Suprapubic skin (tissue), 4 donors: ENCODE data around the gene BOK. TPM values are rescaled to one million over a fixed set of nuclear protein-coding genes. Genes with fewer than 3 reads are reported as not detected.
"Not testable (repeated sequence)": the region's sequence is repeated elsewhere in the genome, so short reads cannot be mapped to it uniquely, and the experiment has no call there.

Experiments used
- DNase-seq, 2 donors: peaks; one replicate each; pipeline ENCODE4 v3.0.0-alpha.2; 2019; ENCODE audit warnings: low spot score in 2 of 2
- H3K27ac ChIP-seq: fragments of 200-600 bp; sonication (generic); one replicate; pipeline ENCODE4 v1.5.1; 2019
- H3K27me3 ChIP-seq: fragments of 200-600 bp; sonication (generic); one replicate; pipeline ENCODE4 v1.5.1; 2019
- H3K36me3 ChIP-seq: fragments of 200-600 bp; sonication (generic); one replicate; pipeline ENCODE4 v1.5.1; 2019
- H3K4me1 ChIP-seq: fragments of 200-600 bp; sonication (generic); one replicate; pipeline ENCODE4 v1.5.1; 2019
- H3K4me3 ChIP-seq: fragments of 200-600 bp; sonication (generic); one replicate; pipeline ENCODE4 v1.5.1; 2019; ENCODE audit warnings: mild to moderate bottlenecking
- H3K9me3 ChIP-seq: fragments of 200-600 bp; sonication (generic); one replicate; pipeline ENCODE4 v1.5.1; 2019
- EP300 ChIP-seq: sonication (generic); formaldehyde crosslinking; IDR thresholded peaks from one replicate; pipeline ENCODE4 v1.6.1; 2017; ENCODE audit warnings: antibody characterized with exemption
- POLR2A ChIP-seq, 2 donors: fragments of 450-650 bp; IDR thresholded peaks; one replicate each; pipeline ENCODE4 v1.6.1; 2017; ENCODE audit warnings: antibody characterized with exemption in 2 of 2, mild to moderate bottlenecking in 2 of 2, moderate library complexity in 2 of 2
- POLR2AphosphoS5 ChIP-seq, 3 donors: sonication (generic); formaldehyde crosslinking; IDR thresholded peaks; one replicate each; pipeline ENCODE4 v1.6.1; 2017; ENCODE audit warnings: antibody characterized with exemption in 3 of 3
- WGBS: methylation state at CpG from one replicate; pipeline ENCODE4 v1.1.5; 2018; 5-methylcytosine and 5-hydroxymethylcytosine counted together
- total RNA-seq, 4 donors: library from RNA; depleted of rRNA; stranded (reverse); fragments of >200 nt; gene quantifications; one replicate each; pipeline ENCODE4 v1.1.0, GENCODE V29; 2016
- TF ChIP-seq, protein P1 (sequence below), 2 donors: fragments of 200-600 bp in 1 of 2; fragments of 450-650 bp in 1 of 2; sonication (generic) in 1 of 2; IDR thresholded peaks; one replicate each; pipeline ENCODE4 v1.5.1; 2016 to 2019; ENCODE audit warnings: antibody characterized with exemption in 2 of 2, mild to moderate bottlenecking in 1 of 2, moderate library complexity in 1 of 2

The BOK gene
- total RNA-seq, 4 donors from 2014 or later, result 32.4 to 61.6 (median 60.5) TPM

DNA sequence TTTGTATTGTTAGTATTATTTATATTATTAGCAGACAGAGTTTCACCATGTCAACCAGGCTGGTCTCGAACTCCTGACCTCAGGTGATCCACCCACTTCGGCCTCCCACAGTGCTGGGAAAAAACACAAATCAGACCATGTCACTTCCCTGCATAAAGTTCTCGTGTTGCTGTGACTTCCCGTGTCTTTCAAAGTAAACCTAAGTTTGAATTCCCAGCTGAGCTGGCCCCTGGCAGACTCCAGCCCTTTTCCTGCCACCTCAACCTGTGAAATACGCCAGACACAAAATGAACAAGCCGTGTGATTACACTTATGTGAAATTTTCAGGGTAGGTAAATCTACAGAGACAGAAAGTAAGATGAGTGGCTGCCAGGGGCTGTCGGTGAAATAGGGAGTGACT, 7.9 kb downstream of the BOK start:
- WGBS, result 83% methylated on average over 7 of the region's 7 CpGs
- H3K4me1 ChIP-seq, result peaks cover 36% of the 10 kb centered on the region
- no peak overlapping the region for H3K4me3 ChIP-seq
- no peaks in the 10 kb centered on the region for H3K27me3 ChIP-seq
- DNase-seq, result no peak
- peaks cover 14% of the 10 kb centered on the region for H3K36me3 ChIP-seq
- H3K9me3 ChIP-seq, result no peaks in the 10 kb centered on the region
- H3K27ac ChIP-seq, result no peak overlapping the region
- TF ChIP-seq POLR2AphosphoS5 (IDR thresholded peaks at IDR 0.05) (no peak), EP300 (no peak), POLR2A (IDR thresholded peaks at IDR 0.05) (no peak)
- TF ChIP-seq, protein P1, sequence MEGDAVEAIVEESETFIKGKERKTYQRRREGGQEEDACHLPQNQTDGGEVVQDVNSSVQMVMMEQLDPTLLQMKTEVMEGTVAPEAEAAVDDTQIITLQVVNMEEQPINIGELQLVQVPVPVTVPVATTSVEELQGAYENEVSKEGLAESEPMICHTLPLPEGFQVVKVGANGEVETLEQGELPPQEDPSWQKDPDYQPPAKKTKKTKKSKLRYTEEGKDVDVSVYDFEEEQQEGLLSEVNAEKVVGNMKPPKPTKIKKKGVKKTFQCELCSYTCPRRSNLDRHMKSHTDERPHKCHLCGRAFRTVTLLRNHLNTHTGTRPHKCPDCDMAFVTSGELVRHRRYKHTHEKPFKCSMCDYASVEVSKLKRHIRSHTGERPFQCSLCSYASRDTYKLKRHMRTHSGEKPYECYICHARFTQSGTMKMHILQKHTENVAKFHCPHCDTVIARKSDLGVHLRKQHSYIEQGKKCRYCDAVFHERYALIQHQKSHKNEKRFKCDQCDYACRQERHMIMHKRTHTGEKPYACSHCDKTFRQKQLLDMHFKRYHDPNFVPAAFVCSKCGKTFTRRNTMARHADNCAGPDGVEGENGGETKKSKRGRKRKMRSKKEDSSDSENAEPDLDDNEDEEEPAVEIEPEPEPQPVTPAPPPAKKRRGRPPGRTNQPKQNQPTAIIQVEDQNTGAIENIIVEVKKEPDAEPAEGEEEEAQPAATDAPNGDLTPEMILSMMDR (IDR thresholded peaks at IDR 0.05), result no peak

DNA sequence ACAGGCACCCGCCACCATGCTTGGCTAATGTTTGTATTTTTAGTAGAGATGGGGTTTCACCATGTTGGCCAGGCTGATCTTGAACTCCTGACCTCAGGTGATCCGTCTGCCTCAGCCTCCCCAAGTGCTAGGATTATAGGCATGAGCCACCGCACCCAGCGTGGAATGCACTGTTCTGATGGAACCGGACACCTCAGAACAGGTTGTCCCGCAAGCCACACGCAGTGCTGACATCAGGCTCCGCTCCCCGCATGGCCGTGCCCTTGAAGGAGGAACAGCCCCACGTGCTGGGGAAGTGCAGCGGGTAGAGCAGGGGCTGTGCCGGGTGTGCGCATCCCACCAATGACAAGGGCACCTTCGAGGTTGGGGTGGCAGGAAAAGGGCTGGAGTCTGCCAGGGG, 8.7 kb downstream of the BOK start:
- H3K36me3 ChIP-seq, result peaks cover 19% of the 10 kb centered on the region
- peaks cover 28% of the 10 kb centered on the region for H3K4me1 ChIP-seq
- H3K27ac ChIP-seq, H3K9me3 ChIP-seq, H3K4me3 ChIP-seq, H3K27me3 ChIP-seq: not testable (repeated sequence)
- peak in 1 of 2 donors; percentile 50 for DNase-seq
- 83% methylated on average over 1 of the region's 15 CpGs for WGBS

DNA sequence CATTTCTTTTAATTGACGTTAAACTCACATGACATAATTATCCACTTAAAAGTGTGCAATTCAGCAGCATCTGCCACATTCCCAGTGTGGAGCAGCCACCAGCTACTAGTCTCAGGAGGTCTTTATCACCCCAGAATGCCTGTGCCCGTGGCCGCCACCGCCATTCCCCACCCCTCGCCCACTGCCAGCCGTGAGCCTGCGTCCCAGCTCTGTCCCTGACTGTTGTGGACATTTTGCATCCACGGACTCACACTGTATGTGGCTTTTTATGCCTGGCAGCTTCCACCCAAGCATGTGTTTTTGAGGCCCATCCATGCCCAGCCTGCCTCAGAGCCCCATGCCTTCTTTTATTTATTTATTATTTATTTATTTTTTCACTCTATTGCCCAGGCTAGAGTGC, 9.2 kb downstream of the BOK start:
- Histone ChIP-seq H3K4me1 (peaks cover 23% of the 10 kb centered on the region), H3K27me3 (no peaks in the 10 kb centered on the region), H3K9me3 (no peaks in the 10 kb centered on the region), H3K36me3 (peaks cover 24% of the 10 kb centered on the region), H3K4me3 (no peak overlapping the region), H3K27ac (no peak overlapping the region)
- no peak for TF ChIP-seq POLR2AphosphoS5 (IDR thresholded peaks at IDR 0.05)
- TF ChIP-seq, protein P1 (IDR thresholded peaks at IDR 0.05), result no peak
- TF ChIP-seq POLR2A (IDR thresholded peaks at IDR 0.05), result no peak
- TF ChIP-seq EP300, result no peak
- WGBS, result 94% methylated on average over 8 of the region's 8 CpGs
- peak in 1 of 2 donors; percentile 42 for DNase-seq

DNA sequence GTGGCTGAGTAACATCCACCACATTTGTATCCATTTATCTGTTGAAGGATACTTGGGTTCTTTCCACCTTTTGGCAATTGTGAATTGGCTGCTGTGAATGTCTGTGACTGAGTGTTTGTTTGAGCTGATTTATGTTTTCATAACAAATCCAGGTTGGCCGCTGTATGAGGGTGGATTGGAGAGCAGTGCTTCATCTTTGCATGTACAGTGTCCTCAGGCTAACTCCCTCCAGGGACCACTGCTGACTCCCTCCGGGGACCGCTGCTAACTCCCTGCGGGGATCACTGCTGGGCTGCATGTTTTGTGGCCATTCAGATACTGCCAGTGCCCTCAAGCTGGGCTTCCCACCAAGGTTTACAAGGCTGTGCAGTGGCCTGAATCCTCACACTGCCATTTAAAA, 10.2 kb downstream of the BOK start:
- WGBS, result 79% methylated on average over 4 of the region's 4 CpGs
- no peak for TF ChIP-seq POLR2A (IDR thresholded peaks at IDR 0.05)
- peak in 1 of 2 donors; percentile 48 for DNase-seq

DNA sequence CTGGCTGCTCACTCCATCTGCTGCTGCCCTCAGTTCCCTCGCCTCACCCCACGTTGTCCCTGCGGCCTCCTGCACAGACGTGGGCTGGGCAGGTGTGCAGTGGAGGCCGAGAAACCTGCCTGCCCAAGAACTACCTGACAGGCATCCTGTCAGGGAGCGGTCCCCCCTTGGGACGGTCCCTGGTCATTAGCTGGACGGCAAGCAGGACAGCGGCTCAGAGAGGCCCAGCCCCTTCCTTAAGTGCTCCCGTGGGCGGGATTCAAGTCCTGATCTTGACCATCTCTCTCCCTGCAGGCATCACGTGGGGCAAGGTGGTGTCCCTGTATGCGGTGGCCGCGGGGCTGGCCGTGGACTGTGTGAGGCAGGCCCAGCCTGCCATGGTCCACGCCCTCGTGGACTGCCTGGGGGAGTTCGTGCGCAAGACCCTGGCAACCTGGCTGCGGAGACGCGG, 11.3 kb downstream of the BOK start:
- Histone ChIP-seq H3K4me1 (peaks cover 3% of the 10 kb centered on the region), H3K9me3 (no peaks in the 10 kb centered on the region), H3K36me3 (peaks cover 39% of the 10 kb centered on the region), H3K4me3 (no peak overlapping the region), H3K27ac (no peak overlapping the region), H3K27me3 (no peaks in the 10 kb centered on the region)
- TF ChIP-seq EP300, result no peak
- TF ChIP-seq, protein P1 (IDR thresholded peaks at IDR 0.05), result no peak
- TF ChIP-seq POLR2A (IDR thresholded peaks at IDR 0.05), result no peak
- no peak for TF ChIP-seq POLR2AphosphoS5 (IDR thresholded peaks at IDR 0.05)
- 83% methylated on average over 17 of the region's 23 CpGs for WGBS
- DNase-seq, result peak in 1 of 2 donors; percentile 40

More for the DNA sequence above, 10.2 kb downstream of the BOK start:
- no peak overlapping the region for H3K27ac ChIP-seq
- H3K4me1 ChIP-seq, result peaks cover 14% of the 10 kb centered on the region
- H3K9me3 ChIP-seq, result no peaks in the 10 kb centered on the region
- peaks cover 31% of the 10 kb centered on the region for H3K36me3 ChIP-seq
- no peak overlapping the region for H3K4me3 ChIP-seq
- no peaks in the 10 kb centered on the region for H3K27me3 ChIP-seq

DNA sequence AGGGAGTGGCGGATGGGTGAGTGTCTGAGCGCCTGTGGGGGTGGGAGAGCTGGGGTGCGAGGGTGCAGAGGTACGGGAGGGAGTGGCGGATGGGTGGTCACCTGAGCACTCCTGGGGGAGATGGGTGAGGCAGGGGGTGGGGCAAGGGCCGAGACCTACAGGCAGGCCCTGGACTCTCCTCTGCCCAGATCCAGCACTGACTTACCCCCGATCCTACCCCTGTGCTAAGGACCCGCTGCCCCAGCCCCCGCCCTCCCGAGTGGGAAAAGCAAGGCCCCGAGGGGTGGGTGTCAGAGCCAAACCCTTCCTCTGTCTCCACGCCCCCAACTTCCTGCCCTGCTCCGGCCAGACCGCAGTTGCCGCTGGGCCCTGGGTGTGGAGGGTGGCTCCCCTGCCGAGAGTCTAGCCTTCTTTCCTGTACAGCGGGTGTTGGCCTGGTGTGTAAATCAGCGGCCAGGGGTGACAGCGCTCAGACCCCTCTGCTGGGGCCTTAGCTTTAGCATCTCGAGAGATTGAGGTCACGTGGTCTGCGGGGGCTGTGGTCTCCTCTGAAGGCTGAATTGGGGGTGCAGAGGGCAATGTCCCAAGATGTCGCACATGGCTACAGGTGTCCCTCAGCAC, 12.5 kb downstream of the BOK start:
- TF ChIP-seq, protein P1 (IDR thresholded peaks at IDR 0.05), result no peak
- no peak for TF ChIP-seq POLR2AphosphoS5 (IDR thresholded peaks at IDR 0.05)
- TF ChIP-seq POLR2A (IDR thresholded peaks at IDR 0.05), result no peak
- TF ChIP-seq EP300, result no peak
- no peak overlapping the region for H3K4me3 ChIP-seq
- H3K9me3 ChIP-seq, result no peaks in the 10 kb centered on the region
- no peak overlapping the region for H3K27ac ChIP-seq
- no peaks in the 10 kb centered on the region for H3K4me1 ChIP-seq
- DNase-seq, result peak in 1 of 2 donors; percentile 59
- peaks cover 39% of the 10 kb centered on the region for H3K36me3 ChIP-seq
- 87% methylated on average over 14 of the region's 23 CpGs for WGBS
- H3K27me3 ChIP-seq, result no peaks in the 10 kb centered on the region
